Skeletal muscle tissue (tissue), 4 donors: Measurements from ENCODE around the gene PITX2. TPM values are rescaled to one million over a fixed set of nuclear protein-coding genes. Genes with fewer than 3 reads are reported as not detected.

Experiments used
- H3K27ac ChIP-seq: one replicate; pipeline ENCODE4 v1.7.0; 2013; ENCODE audit warnings: mild to moderate bottlenecking, low read depth, low read length, inconsistent platforms
- H3K27me3 ChIP-seq, 3 donors: one replicate each; pipeline ENCODE4 v1.7.0; 2013; ENCODE audit warnings: low read length in 3 of 3; ENCODE audit not compliant: control insufficient read depth in 3 of 3, insufficient read depth in 3 of 3
- H3K36me3 ChIP-seq, 3 donors: one replicate each; pipeline ENCODE4 v1.7.0; 2013; ENCODE audit warnings: low read length in 3 of 3; ENCODE audit not compliant: control insufficient read depth in 3 of 3, insufficient read depth in 3 of 3
- H3K4me1 ChIP-seq, 3 donors: one replicate each; pipeline ENCODE4 v1.7.0; 2013; ENCODE audit warnings: low read length in 3 of 3, mild to moderate bottlenecking in 3 of 3; ENCODE audit not compliant: control insufficient read depth in 3 of 3, insufficient read depth in 3 of 3
- H3K4me3 ChIP-seq, 3 donors: one replicate each; pipeline ENCODE4 v1.7.0; 2013; ENCODE audit warnings: low read length in 3 of 3
- H3K9ac ChIP-seq, 3 donors: one replicate each; pipeline ENCODE4 v1.7.0; 2013; ENCODE audit warnings: low read length in 3 of 3, mild to moderate bottlenecking in 3 of 3, moderate library complexity in 2 of 3, low read depth in 1 of 3
- H3K9me3 ChIP-seq, 3 donors: one replicate each; pipeline ENCODE4 v1.7.0; 2013; ENCODE audit warnings: low read length in 3 of 3; ENCODE audit not compliant: control insufficient read depth in 3 of 3
- total RNA-seq: library from RNA; depleted of rRNA; stranded (reverse); fragments of >200 nt; gene quantifications from one replicate; pipeline ENCODE4 v1.2.3, GENCODE V29; 2014
- donor health status: Osteomylitis.

PITX2 gene
- total RNA-seq, 1 donor from 2014 or later: 16.2 TPM

DNA sequence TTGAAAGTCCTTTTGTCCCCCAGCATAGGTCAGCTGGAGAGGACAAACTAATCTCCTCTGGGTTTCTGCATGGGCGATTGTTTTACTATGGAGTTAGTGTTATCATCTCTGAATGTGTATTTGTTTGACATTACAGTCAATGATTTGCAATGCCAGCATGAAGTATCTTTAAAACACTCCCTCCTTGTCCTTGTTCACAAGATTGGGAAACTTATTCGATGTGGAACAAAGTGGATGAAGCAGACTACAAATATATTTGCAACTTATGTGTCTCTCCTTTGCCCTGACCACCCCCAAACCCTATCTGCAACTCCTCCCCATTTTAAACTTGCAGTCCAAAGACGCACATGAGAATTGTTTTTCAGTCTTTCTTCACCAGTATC is 1.5 kb upstream of the PITX2 start:
- no peak overlapping the region for H3K27ac ChIP-seq
- no peak overlapping the region for H3K4me3 ChIP-seq
- no peaks in the 10 kb centered on the region for H3K9me3 ChIP-seq
- H3K27me3 ChIP-seq: peaks cover 12 to 50% (median 17%) of the 10 kb centered on the region in 3 donors
- H3K4me1 ChIP-seq: peaks cover 5 to 26% (median 11%) of the 10 kb centered on the region in 3 donors
- H3K9ac ChIP-seq: peak overlapping the region in 2 of 3 donors; percentile 24 to 96
- H3K36me3 ChIP-seq: peaks cover 0 to 3% (median 2%) of the 10 kb centered on the region in 3 donors

DNA sequence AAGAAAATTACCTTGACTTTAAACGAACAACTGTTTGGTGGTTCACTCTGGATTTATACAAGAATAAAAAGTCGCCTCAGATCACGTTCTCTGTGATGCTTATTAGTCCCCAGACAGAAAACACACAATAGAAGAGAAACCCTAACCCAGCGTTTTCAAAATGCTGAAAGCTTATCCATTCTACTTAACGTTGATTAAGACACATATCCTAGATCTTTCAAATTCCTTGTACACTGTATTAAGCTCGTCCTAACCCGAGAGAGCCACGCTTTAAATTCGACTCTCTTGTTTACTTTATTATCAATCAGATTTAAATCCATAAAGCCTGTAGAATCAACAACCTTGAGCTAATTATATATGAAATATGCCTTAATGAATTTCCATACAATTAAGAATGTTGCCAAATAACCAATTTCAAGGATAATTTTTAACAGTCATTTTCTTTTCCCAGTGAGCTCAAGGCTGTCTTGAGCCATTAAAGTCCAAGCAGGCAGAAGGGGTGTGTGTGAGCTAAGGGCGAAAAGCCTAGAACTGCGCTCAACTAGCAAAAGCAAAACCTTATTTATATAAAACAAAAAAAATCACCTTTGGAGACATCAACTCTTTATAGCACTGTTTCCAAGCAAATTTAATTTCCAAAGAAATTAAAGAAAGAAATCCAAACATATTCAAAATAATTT is 981 bp upstream of the PITX2 start:
- H3K4me1 ChIP-seq: peaks cover 5 to 28% (median 13%) of the 10 kb centered on the region in 3 donors
- H3K9me3 ChIP-seq: no peaks in the 10 kb centered on the region
- peaks cover 14 to 45% (median 20%) of the 10 kb centered on the region in 3 donors for H3K27me3 ChIP-seq
- peak overlapping the region; percentile 89 to 96 (median 90) for H3K9ac ChIP-seq
- H3K4me3 ChIP-seq: peak overlapping the region; percentile 82 to 88 (median 84)
- peak overlapping the region; percentile 95 for H3K27ac ChIP-seq
- peaks cover 0 to 3% (median 2%) of the 10 kb centered on the region in 3 donors for H3K36me3 ChIP-seq

DNA sequence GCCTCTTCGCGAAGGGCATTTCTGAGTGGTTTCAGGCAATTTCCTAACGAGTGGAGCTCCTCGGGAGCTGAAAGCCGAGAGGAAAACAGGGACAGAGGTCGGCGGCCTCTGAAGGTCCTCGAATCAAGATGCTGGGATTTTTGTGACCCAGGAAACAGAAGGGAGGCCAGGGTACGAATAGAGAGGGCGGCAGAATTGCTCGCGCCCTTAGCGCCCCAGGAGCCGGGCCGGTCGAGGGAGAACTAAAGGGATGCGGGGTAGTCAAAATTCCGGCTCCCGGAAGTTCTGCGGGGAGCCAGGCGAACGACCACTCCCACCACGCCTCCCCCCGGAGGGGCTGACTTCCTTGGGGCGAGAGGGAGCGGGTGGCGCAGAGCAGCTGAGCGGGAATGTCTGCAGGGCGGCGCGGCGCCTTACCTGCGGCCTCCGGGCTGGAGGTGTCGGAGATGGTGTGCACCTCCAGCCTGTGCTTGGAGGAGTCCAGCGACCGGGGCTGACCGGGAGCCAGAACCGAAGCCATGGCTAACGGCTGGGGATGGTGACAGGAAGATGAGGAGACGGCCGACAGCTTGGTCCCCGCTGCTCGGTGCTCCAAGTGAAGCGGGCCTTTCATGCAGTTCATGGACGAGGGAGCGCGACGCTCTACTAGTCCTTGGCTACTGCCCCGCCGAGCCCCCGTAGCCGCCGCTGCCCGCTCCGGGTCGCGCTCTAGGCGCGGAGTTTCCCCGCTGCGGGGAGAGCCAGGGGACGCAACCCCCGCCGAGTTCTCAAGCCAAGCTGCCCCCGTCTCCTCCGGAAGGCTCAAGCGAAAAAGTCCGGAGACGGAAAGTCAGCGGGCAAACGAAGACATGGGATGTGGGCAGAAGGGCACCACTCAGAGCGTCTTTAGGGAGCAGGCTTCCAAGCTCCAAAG is 782 bp downstream of the PITX2 start:
- peaks cover 12 to 36% (median 25%) of the 10 kb centered on the region in 3 donors for H3K4me1 ChIP-seq
- no peaks in the 10 kb centered on the region for H3K9me3 ChIP-seq
- H3K36me3 ChIP-seq: peaks cover 0 to 3% (median 2%) of the 10 kb centered on the region in 3 donors
- H3K27me3 ChIP-seq: peaks cover 25 to 54% (median 28%) of the 10 kb centered on the region in 3 donors
- peak overlapping the region; percentile 89 to 96 (median 90) for H3K9ac ChIP-seq
- H3K27ac ChIP-seq: peak overlapping the region; percentile 95
- H3K4me3 ChIP-seq: peak overlapping the region; percentile 82 to 88 (median 84)

DNA sequence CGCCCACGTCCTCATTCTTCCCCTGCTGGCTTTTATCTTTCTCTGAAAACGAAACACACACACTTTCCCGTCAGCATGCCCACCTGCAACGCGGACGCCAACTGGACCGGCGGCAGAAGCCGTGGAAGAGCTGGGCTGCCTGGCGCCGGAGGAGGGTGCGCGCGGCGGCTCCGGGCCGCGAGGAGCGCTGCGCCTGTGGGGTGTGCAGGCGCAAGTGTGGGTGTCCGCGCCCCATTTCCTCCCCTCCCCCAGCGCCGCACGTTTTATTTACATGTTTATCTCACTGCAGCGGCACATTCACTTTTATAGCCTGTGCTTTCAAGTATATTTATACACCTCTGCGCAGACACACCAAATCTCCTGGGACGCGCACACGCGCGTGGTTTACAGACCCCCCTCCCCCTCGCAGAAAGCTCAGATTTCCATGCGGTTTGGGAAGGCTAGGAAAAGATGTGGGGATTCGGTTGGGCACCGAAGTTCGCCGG is 1.5 kb downstream of the PITX2 start:
- peaks cover 13 to 32% (median 25%) of the 10 kb centered on the region in 3 donors for H3K4me1 ChIP-seq
- H3K27me3 ChIP-seq: peaks cover 25 to 48% (median 25%) of the 10 kb centered on the region in 3 donors
- peak overlapping the region; percentile 95 for H3K27ac ChIP-seq
- no peaks in the 10 kb centered on the region for H3K9me3 ChIP-seq
- peak overlapping the region; percentile 82 to 88 (median 84) for H3K4me3 ChIP-seq
- H3K9ac ChIP-seq: peak overlapping the region; percentile 89 to 96 (median 90)
- peaks cover 0 to 2% (median 0%) of the 10 kb centered on the region in 3 donors for H3K36me3 ChIP-seq

DNA sequence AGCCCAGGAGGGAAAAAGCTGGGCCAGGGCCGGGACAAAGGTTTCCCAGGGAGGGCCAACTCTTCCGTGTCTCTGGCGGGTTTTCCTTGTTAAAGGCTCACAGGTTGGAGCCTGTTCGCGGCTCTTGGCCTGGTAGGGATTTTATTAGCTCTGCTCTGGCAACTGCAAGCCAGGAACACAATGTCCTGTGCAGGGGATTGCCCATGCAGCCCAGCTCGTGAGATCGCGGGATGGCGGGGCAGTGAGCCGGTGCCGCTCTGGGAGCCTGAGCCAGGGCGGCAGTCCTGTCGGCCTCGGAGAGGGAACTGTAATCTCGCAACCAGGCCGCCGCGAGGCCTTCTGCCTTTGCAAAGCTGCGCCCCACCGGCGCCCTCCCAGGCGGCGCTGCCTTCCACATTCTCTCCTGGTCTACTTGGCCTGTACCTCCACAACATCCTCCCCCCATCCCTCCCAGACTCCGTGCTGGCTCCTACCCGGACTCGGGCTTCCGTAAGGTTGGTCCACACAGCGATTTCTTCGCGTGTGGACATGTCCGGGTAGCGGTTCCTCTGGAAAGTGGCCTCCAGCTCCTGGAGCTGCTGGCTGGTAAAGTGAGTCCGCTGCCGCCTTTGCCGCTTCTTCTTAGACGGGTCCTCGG is 2.1 kb downstream of the PITX2 start:
- H3K4me1 ChIP-seq: peaks cover 13 to 31% (median 25%) of the 10 kb centered on the region in 3 donors
- H3K9me3 ChIP-seq: no peaks in the 10 kb centered on the region
- H3K27ac ChIP-seq: peak overlapping the region; percentile 95
- peaks cover 21 to 48% (median 30%) of the 10 kb centered on the region in 3 donors for H3K27me3 ChIP-seq
- H3K9ac ChIP-seq: peak overlapping the region; percentile 89 to 96 (median 90)
- H3K36me3 ChIP-seq: peaks cover 0 to 2% (median 0%) of the 10 kb centered on the region in 3 donors
- H3K4me3 ChIP-seq: peak overlapping the region; percentile 82 to 88 (median 84)

DNA sequence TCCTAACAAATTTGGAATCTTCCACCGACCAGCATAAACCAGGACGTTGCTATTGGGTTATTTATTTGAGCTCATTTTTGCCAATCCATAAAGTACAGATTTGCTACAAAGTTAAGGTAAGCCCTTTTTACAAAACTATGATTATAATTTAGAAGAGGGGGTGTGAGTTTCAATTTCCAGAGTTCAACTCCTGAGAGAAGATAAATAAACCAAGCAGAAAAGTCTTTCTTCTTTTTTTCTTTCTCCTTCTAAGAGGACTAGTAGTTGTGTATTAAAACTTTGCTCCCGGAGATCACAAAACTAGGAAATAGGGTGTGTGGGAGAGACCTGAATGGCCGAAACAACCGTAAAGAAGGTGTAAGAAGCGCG is 2.6 kb downstream of the PITX2 start:
- Histone ChIP-seq H3K27ac (peak overlapping the region; percentile 95), H3K36me3 (peaks cover 0 to 2% (median 0%) of the 10 kb centered on the region in 3 donors), H3K27me3 (peaks cover 21 to 48% (median 31%) of the 10 kb centered on the region in 3 donors), H3K4me3 (peak overlapping the region; percentile 82 to 88 (median 84)), H3K4me1 (peaks cover 13 to 28% (median 25%) of the 10 kb centered on the region in 3 donors), H3K9ac (peak overlapping the region; percentile 89 to 96 (median 90)), H3K9me3 (no peaks in the 10 kb centered on the region)

DNA sequence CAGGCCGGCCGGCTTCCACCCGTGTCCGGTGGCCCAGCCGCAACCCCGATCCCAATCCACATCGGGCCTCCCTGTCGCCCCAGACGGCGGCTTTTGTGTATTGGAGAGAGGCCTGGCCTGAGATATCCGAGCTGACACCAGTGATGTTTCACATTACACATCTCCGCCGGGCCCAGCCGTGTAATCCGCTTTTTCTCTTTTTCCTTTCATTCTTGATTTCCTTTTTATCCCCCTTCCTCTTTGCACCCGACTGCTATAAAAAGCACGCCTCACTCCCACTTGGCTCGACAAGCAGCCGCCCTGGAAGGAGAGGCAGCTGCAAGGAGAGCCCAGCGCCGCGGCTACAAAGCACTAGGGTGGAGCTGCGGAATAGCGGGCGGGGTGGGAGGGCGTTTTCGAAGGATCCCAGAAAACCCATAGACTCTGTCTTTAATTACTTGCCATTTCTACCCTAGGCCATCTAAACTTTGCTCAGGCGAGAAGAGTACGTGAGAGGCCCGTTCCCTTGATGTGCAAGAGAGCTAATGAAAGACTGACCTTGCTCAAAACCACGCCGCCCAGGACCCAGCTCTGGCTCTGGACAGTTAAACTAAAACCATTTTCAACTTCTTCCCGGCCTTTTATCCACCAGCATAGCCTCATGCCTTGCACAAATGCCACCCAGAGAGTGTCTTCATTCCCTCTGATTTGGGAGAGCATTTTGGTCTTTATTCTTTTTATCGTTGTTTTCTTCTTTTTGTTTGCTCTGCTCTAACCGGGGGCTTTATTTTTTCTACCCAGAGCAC is 3.2 kb downstream of the PITX2 start:
- peak overlapping the region; percentile 89 to 96 (median 90) for H3K9ac ChIP-seq
- peaks cover 0 to 2% (median 0%) of the 10 kb centered on the region in 3 donors for H3K36me3 ChIP-seq
- peak overlapping the region; percentile 95 for H3K27ac ChIP-seq
- H3K27me3 ChIP-seq: peaks cover 24 to 53% (median 31%) of the 10 kb centered on the region in 3 donors
- H3K4me3 ChIP-seq: peak overlapping the region; percentile 82 to 88 (median 84)
- H3K9me3 ChIP-seq: no peaks in the 10 kb centered on the region
- H3K4me1 ChIP-seq: peaks cover 13 to 26% (median 25%) of the 10 kb centered on the region in 3 donors

DNA sequence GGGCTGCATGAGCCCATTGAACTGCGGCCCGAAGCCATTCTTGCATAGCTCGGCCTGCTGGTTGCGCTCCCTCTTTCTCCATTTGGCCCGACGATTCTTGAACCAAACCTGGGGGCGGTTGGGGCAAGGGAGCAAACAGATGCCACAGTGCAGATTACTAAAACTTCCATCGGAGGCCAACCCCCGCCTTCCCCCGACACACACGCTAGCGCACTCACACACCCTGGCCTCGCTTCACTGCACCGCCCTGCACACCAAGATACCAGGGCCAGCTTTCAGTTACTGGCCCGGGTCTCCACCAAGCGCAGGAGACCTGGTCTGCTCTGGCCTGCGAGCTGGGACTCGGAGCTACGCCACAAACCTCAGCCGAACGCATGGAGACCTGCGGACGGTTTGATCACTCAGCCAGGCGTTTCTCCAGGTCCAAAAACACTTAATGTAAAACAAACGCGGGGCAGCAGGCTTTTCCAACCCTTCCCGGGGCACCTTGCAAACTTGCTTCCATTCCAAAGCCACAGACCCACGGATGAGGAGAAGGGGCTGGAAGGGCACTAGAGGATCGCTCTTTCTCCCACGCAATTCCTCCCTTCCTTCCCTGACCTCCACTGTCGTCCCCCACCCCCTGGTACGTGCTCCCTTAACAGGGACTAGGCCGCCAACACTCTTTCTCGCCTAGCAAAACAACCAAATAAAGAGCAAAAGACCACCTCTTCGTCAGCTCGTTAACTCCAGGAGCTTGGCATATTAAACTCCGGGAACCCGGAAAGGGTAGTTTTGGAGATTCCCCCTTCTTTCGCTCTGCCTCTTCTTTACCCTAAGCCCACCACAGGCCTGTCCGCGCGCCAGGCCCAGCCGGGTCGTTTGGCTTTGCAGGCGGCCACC is 4.1 kb downstream of the PITX2 start:
- Histone ChIP-seq H3K9ac (peak overlapping the region; percentile 89 to 96 (median 90)), H3K4me3 (peak overlapping the region; percentile 82 to 88 (median 84))

More for the DNA sequence above, 4.1 kb downstream of the PITX2 start:
- peaks cover 24 to 48% (median 31%) of the 10 kb centered on the region in 3 donors for H3K27me3 ChIP-seq
- H3K27ac ChIP-seq: peak overlapping the region; percentile 89
- peaks cover 0 to 2% (median 0%) of the 10 kb centered on the region in 3 donors for H3K36me3 ChIP-seq
- no peaks in the 10 kb centered on the region for H3K9me3 ChIP-seq
- H3K4me1 ChIP-seq: peaks cover 13 to 25% (median 22%) of the 10 kb centered on the region in 3 donors
